DMS153 treated with DMSO at 0.1 percent for 48 hours (cell line): ENCODE data around the gene FOXG1.

ENCODE experiments used
- DNase-seq: peaks from one replicate; lab custom pipeline; 2025; ENCODE audit not compliant: unreplicated experiment; lab: John Stamatoyannopoulos, UW

FOXG1 gene

GRCh38 chr14:28766469-28766955, at the start of gene FOXG1:
FOXG1 (plus strand) TSS chr14:28766787; CDS start chr14:28767280, 493 bp downstream.
- DNase-seq = peak; percentile 99

GRCh38 chr14:28719130-28719529, 47.5 kb upstream of the FOXG1 start:
- no peak for DNase-seq

GRCh38 chr14:28731358-28731757, 35.2 kb upstream of the FOXG1 start:
- DNase-seq = no peak

GRCh38 chr14:28742171-28742846, 24.3 kb upstream of the FOXG1 start:
- no peak for DNase-seq

GRCh38 chr14:28744126-28744525, 22.5 kb upstream of the FOXG1 start:
- no peak for DNase-seq

GRCh38 chr14:28745176-28745575, 21.4 kb upstream of the FOXG1 start:
- DNase-seq = no peak

GRCh38 chr14:28746247-28746646, 20.3 kb upstream of the FOXG1 start:
- no peak for DNase-seq

GRCh38 chr14:28751467-28752058, 15.0 kb upstream of the FOXG1 start:
- DNase-seq = peak; percentile 53

- DNase-seq = peak; percentile 64
These were observed 12.2 kb upstream of the FOXG1 start for GRCh38 chr14:28754209-28754985.

GRCh38 chr14:28755198-28755815, 11.3 kb upstream of the FOXG1 start:
- no peak for DNase-seq

GRCh38 chr14:28755884-28756268, 10.7 kb upstream of the FOXG1 start:
- no peak for DNase-seq

GRCh38 chr14:28756269-28756883, 10.2 kb upstream of the FOXG1 start:
- no peak for DNase-seq

GRCh38 chr14:28756884-28757570, 9.6 kb upstream of the FOXG1 start:
- no peak for DNase-seq

GRCh38 chr14:28757786-28758185, 8.8 kb upstream of the FOXG1 start:
- DNase-seq = no peak

GRCh38 chr14:28758253-28758884, 8.2 kb upstream of the FOXG1 start:
- no peak for DNase-seq

- DNase-seq = no peak
These were observed 7.5 kb upstream of the FOXG1 start for GRCh38 chr14:28758885-28759652.

- peak; percentile 26 for DNase-seq
These were observed 6.8 kb upstream of the FOXG1 start for GRCh38 chr14:28759653-28760313.

GRCh38 chr14:28760431-28760996, 6.1 kb upstream of the FOXG1 start:
- DNase-seq = no peak
